ENCODE results near the gene TCTN1. TPM values are rescaled to one million over a fixed set of nuclear protein-coding genes. Genes with fewer than 3 reads are reported as not detected.

Gene TCTN1
- total RNA-seq, 1 donor from 2014 or later, result 7.6 TPM

DNA sequence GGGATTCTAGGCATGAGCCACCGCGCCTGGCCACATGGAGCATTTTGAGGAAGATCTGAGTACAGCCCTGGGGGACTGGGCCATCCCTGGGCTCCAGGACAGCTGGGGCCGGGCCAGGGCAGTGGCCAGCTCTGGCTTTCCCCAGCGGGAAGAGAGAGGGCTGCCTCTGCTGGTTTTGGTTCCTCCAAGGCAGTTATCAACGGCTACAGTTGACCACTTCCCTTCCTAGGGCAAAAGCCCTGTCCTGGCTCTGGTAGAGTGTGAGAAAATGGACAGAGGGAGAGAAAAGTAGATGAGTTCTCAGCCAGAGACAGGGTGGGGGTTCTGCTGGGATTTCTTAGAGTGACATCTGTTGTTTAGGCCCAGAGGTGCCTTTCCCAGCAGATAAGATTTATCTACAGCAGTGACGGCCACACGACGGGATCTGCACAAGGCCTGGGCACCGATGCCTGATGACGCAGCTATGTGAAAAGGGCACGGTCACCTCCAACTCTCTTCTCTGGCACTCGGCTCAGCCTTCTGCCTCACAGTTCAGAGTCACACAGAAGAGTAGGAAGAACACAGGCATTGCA is 80.5 kb downstream of the TCTN1 start:
- Mint-ChIP-seq H3K4me3 (no peak overlapping the region), H3K27me3 (ENCODE audit: insufficient read depth) (peaks cover 2% of the 10 kb centered on the region), H3K9me3 (no peaks in the 10 kb centered on the region), H3K4me1 (ENCODE audit: low read depth) (peaks cover 29% of the 10 kb centered on the region), H3K36me3 (ENCODE audit: low read depth) (no peaks in the 10 kb centered on the region), H3K27ac (no peak overlapping the region)
- intact Hi-C loops (cut with micrococcal nuclease), result no loop called here
- DNase-seq (ENCODE audit: low spot score), result no peak

DNA sequence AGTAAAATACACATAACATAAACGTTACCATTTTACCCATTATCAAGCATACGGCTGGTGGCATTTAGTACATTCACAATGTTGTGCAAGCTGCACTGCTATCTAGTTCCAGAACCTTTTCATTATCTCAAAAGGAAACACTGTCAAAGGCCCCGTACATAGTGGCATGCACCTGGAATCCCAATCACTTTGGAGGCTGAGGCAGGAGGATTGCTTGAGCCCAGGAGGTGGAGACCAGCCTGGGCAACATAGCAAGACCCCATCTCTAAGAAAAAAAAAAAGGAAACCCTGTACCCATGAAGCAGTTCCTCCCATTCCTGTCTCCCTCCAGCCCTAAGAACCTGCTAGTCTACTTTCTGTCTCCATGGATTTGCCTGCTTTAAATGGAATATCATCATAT is 82.4 kb downstream of the TCTN1 start:
- peaks cover 2% of the 10 kb centered on the region for H3K27me3 Mint-ChIP-seq (ENCODE audit: insufficient read depth)
- DNase-seq (ENCODE audit: low spot score), result no peak
- no peak overlapping the region for H3K27ac Mint-ChIP-seq
- H3K36me3 Mint-ChIP-seq (ENCODE audit: low read depth), result no peaks in the 10 kb centered on the region
- intact Hi-C loops (cut with micrococcal nuclease), result no loop called here
- no peak overlapping the region for H3K4me3 Mint-ChIP-seq
- H3K4me1 Mint-ChIP-seq (ENCODE audit: low read depth), result peaks cover 19% of the 10 kb centered on the region
- H3K9me3 Mint-ChIP-seq, result no peaks in the 10 kb centered on the region

DNA sequence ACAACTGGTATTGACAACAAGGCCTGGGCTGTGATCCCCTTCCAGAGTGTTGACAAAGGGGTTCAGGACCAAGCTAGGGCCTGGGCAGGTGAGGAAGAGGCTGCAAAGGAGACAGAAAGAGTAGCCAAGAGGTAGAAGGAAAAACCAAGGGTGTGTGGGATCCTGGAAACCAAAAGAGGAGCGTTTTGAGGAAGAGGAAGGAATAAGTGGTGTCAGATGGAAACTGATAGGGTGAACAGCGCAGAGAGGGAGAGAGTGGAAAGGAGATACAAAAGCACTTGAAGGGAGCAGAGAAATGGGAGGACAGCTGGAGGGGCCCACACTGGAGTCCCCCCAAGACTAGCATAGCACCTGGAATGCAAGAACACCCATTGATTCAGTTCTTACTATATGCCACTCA is 83.3 kb downstream of the TCTN1 start:
- Mint-ChIP-seq H3K4me3 (no peak overlapping the region), H3K4me1 (ENCODE audit: low read depth) (peaks cover 19% of the 10 kb centered on the region), H3K36me3 (ENCODE audit: low read depth) (no peaks in the 10 kb centered on the region), H3K27ac (no peak overlapping the region), H3K9me3 (no peaks in the 10 kb centered on the region), H3K27me3 (ENCODE audit: insufficient read depth) (peaks cover 2% of the 10 kb centered on the region)
- intact Hi-C loops (cut with micrococcal nuclease), result no loop called here
- no peak for DNase-seq (ENCODE audit: low spot score)

DNA sequence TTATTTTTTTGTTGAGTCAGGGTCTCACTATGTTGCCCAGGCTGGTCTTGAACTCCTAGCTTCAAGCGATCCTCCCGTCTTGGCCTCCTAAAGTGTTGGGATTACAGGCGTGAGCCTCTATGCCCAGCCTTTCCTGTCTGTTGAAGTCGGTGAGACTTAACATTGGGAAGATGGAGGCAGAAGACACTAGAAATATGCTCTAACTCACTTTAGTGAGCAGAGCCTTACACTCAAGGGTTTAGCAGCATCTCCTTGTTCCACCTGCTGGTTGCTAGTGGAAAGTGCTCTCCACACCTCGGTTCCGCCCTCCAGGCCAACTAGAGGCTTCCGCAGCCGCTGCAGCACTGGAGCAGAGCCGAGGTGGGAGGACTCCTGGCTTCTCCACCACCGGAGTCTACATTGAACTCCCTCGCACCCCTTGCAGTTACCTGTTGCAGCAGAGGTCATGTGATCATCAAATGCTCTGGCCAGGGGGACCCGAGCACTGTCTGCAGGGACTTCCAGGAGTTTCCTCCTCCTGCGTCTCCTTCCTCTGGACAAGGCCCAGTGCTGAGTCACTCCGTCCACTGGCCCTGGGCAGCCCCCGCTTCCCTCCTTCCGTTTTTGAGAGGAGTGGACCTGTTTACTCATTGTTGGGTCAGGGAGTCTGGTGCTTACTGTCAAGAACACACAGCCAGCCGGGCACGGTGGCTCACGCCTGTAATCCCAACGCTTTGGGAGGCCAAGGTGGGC is 84.4 kb downstream of the TCTN1 start:
- intact Hi-C loops (cut with micrococcal nuclease), result loop anchor here (1.0 kb wide), 11 partner anchors 9 to 248 kb away; partner anchors contain the start of genes ARPC3, FAM216A, GPN3 and HVCN1
- H3K27me3 Mint-ChIP-seq (ENCODE audit: insufficient read depth), result peaks cover 2% of the 10 kb centered on the region
- peak overlapping the region; percentile 85 for H3K27ac Mint-ChIP-seq
- no peaks in the 10 kb centered on the region for H3K36me3 Mint-ChIP-seq (ENCODE audit: low read depth)
- peak; percentile 78 for DNase-seq (ENCODE audit: low spot score)
- no peak overlapping the region for H3K4me3 Mint-ChIP-seq
- no peaks in the 10 kb centered on the region for H3K9me3 Mint-ChIP-seq
- H3K4me1 Mint-ChIP-seq (ENCODE audit: low read depth), result peaks cover 19% of the 10 kb centered on the region

Other genes with a start within 250 kb of the TCTN1 start
- 72.0 and 72.6 TPM in 2 replicates for gene ANAPC7, start 210.4 kb upstream of the TCTN1 start, total RNA-seq
- 279 and 290 TPM in 2 replicates for gene ARPC3, start 163.8 kb upstream of the TCTN1 start, total RNA-seq
- gene GPN3, start 145.9 kb upstream of the TCTN1 start, total RNA-seq, result 50.3 and 55.5 TPM in 2 replicates
- 40.8 and 45.9 TPM in 2 replicates for gene FAM216A, start 145.3 kb upstream of the TCTN1 start, total RNA-seq
- 109 and 111 TPM in 2 replicates for gene VPS29, start 112.0 kb upstream of the TCTN1 start, total RNA-seq
- gene RAD9B, start 111.8 kb upstream of the TCTN1 start, total RNA-seq, result 0.88 and 1.4 TPM in 2 replicates
- 57.9 and 59.1 TPM in 2 replicates for gene PPTC7, start 30.8 kb upstream of the TCTN1 start, total RNA-seq
- gene HVCN1, start 75.0 kb downstream of the TCTN1 start, total RNA-seq, result 13.8 and 16.7 TPM in 2 replicates
- 449 and 469 TPM in 2 replicates for gene PPP1CC, start 128.8 kb downstream of the TCTN1 start, total RNA-seq
- gene CCDC63, start 232.9 kb downstream of the TCTN1 start, total RNA-seq, result not detected in 2 replicates

Measured in activated T-helper 1 cell treated with anti-CD3 and anti-CD28 coated beads, Interleukin-12 subunit alpha, Interleukin-12 subunit beta, Interleukin-2, Interleukin-4 antibody, amounts not matched to agents 30 ng/mL and 10 ng/mL and 1 ng/mL, durations not matched to agents 14 hours and 24 hours and 36 hours (primary cell).